NCI-H2081 (cell line): ENCODE results near the gene PECR.

Experiments used
- DNase-seq, 2 experiments: peaks; one replicate each; lab custom pipeline; 2025; lab: John Stamatoyannopoulos, UW

Gene PECR

DNA sequence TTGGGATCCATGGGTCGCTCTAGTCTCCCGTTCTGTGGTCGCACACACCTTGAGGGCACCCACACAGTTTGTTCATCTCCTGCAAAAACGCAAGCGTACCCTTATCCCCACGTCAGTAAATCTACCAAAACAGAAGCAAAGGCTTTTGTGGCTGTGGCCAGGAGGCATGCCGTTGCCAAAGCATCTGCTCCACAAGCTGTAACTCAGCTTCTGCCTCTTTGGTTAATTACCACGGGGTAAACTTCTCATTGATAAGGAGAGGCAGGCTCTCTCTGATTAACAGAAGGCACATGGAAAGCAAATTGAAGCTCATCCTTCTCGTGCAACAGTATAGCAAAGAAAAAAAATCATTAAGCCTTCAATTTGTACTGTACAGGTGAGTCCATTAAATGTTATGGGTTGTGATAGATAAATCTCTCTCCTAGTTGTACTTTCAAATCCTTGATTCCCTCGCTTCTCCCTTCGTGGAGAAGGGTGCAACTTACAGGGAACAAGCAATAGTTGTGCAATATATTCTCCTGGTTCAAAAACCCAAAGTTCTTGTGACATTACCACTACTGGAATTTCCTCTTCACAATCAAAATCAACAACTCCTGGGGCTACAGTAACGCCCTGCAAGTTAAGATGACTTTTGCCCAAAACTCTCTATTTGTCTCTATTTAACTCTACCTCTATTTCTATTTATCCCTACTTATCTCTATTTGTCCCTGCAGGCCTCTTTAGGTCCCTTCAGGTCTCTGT, 10.3 kb downstream of the PECR start:
- DNase-seq: no peak

- no peak for DNase-seq
Observed at GRCh38 chr2:216070195-216070594, 11.4 kb downstream of the PECR start.

DNA sequence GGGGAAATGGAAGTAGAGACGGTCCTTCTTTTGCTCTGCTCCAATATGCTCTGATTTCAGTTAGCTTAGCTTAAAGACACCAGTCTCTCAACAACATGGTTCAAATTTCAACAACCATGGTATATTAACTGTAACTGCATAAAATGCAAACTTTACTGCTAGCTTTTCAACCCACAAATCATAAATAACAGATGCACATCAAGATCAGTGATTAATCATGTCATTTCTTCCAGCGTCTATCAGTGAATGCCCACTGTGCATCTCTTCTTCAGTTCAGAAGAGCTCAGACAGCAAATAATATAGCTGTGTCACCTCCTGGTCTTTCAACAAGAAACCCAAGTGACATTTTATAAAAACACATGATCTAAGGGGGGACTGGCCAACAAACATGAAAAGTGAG, 12.6 kb downstream of the PECR start:
- DNase-seq: no peak

DNA sequence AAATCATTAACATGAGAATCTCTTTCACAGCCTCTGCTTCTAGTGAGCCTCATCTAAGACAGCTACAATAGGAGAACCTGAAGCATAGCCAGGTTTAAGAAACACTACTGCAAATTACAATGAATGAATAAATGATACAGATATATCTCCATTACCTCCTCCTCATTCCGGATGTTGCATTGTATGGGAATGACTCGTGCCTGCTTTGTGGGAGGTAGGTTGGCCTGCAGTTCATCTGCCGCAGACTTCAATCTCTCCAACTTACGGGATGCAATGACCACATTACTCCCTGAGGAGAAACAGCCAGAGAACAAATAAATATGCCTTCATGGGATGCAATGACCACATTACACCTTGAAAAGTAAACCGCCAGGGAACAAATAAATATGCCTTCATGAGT, 15.4 kb downstream of the PECR start:
- DNase-seq: no peak

DNA sequence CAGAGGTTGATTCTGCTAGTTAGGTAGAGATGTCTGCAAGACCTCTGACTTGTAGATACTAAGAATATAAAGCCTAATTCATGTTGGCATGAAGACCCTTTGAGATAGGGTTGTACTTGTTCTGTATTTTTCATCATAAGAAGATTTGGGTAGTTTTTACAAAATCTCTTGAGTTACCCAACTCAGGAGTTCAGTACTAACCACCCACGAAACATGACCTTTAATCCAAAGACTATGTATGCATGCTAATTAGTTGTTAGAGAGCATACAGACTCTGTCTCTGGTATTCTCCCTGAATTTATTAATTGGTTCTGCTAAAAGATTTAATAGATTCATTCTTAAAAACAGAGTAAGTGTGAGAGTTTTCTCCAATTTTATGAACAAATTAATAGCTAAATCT, 16.9 kb downstream of the PECR start:
- no peak for DNase-seq

DNA sequence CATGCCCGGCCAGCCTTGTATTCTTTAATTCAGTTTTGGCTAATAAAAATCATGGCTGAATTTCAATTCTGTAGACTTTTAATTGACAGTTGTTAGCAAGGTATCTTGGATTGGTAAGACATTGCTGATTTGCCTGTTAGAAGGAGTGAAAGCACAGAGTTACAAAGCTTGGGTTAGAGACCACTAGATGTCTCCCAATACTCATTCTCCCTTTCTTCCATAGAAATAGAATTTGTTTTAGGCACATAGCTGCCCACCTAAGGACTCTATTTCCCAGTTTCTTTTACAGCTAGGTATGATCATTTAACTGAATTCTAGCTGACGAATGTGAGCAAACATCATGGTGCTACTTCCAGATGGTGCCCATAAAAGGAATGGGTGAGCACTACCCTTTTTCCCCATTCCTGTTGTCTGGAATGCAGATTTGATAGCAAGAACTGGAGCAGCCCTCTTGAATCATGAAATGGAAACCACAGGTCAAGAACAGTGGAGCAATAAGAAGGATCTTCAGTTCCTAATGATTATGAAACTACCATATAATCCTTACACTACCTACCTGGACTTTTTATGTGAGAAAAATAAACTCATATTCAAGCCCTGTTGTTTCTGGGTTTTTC, 17.5 kb downstream of the PECR start:
- no peak for DNase-seq

DNA sequence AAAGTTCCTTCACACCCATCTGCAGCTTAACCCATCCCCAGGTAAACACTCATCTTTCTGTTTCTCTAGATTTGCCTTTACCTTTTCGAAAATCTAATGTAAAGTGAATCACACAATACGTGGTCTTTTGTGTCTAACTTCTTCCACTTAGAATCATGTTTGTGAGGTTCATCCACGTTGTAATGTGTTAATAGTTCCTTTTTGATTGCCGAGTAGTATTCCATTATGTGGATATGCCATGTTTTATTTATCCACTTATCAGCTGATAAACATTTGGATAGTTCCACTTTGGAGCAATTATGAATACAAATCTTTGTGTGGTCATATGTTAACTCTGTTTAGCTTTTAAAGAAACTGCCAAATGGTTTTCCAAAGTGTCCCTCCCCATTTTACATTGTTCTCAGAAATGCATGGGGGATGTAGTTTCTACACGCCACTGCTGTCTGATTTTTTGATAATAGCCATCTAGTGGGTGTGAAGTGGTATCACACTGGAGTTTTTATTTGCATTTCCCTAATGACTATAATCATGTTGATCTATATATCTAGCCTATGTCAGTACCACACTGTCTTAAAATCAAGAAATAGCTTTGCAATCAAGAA, 22.3 kb downstream of the PECR start:
- peak in 1 of 2 experiments; percentile 28 for DNase-seq

GRCh38 chr2:216057688-216058193, 23.9 kb downstream of the PECR start:
- DNase-seq: no peak

GRCh38 chr2:216056739-216057138, 24.9 kb downstream of the PECR start:
- DNase-seq: no peak

DNA sequence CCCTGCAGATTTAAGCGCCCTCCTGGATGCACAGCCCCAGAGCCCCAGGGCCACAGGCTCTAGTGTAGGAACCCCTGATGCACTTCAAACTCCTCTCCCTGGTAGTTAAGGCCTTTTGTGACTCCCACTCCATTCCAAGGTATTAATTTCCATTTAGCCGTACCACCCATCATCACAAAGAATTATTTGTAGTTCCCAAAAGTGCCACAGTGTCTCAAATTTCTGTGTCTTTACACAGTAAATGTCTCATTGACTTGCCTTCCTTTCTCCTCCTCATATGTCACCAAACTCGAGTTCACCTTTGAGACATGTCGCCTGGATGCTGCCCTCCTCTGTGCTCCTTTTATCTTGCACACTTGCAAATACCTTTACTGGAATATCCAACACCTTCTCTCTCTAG, 25.9 kb downstream of the PECR start:
- DNase-seq: no peak

DNA sequence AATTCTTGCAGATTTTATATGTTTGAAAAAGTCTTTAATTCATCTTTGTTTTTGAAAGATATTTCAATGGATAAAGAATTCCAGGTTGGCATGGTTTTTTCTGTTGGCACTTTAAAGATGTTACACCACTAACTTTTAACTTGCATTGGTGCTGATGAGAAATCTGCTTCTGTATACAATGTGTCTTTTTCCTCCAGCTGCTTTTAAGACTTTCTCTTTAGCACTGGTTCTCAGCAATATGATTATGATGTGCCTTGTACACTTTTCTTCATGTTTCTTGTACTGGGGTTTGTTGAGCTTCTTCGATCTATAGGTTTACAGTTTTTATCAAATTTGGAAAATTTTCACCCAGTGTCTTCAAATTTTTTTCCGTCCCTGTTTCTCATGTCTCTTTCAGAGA, 29.2 kb downstream of the PECR start:
- no peak for DNase-seq

DNA sequence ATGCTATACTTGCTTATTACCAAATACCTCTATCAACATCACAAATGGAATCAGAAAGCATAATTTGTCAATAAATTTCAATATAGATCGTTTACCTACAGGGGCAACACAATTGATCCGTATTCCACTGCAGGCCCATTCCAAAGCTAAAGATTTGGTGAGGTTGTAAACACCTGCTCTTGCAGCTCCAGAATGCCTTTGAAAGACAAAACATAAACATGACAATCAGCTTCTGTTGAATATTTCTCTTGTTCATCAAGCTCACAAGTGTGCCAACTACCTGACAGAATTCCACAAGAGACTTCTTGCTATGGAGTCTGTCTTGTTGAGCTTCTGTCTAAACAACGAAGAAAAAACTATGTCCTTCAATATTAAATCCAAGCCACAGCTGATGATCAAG, 30.3 kb downstream of the PECR start:
- no peak for DNase-seq

- no peak for DNase-seq
Observed at GRCh38 chr2:216049452-216049851, 32.2 kb downstream of the PECR start.

- DNase-seq: no peak
Observed at GRCh38 chr2:216047397-216047796, 34.2 kb downstream of the PECR start.

- DNase-seq: no peak
Observed at GRCh38 chr2:216044883-216045486, 36.6 kb downstream of the PECR start.

DNA sequence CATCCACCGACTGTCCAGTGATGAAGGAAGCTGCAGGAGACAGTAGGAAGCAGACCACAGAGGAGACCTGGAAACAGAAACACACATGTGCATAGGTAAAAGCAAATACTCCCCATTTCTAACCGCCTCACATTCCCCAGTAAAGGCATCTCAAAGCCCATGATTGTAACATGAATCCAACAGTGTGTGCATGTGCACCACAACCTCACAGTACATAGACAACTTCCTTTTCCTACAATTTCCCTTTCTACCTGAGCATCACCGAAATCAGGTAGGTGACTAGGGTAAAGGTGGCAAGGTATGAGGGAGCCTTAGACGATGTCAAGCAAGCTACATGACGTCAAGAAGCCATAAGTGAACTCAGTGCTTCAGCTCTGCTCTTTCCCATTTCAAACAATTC, 37.7 kb downstream of the PECR start:
- no peak for DNase-seq

- DNase-seq: no peak
Observed at GRCh38 chr2:216041438-216041837, 40.2 kb downstream of the PECR start.

GRCh38 chr2:216039918-216040317, 41.7 kb downstream of the PECR start:
- no peak for DNase-seq

- peak; percentile 4 to 49 for DNase-seq
Observed at GRCh38 chr2:216034065-216034464, 47.5 kb downstream of the PECR start.

GRCh38 chr2:216033403-216033802, 48.2 kb downstream of the PECR start:
- DNase-seq: no peak

GRCh38 chr2:216031960-216032689, 49.5 kb downstream of the PECR start:
- no peak for DNase-seq

DNA sequence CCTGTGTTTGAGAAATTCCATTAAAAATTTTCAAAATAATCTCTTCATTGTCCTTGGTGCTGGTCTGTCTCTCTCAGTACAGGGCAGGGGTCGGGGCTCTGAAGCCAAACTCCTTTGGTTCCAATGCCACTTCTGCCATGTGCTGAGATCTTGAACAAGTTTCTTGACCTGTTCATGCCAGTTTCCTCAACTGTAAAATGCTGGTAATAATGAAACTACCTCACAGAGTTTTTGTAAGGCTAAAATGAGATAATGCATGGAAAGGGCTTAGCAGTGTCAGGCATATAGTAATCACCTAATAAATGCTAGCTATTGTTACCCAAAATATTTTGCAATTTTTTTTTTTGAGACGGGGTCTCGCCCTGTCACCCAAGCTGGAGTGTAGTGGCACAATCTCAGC, 51.4 kb downstream of the PECR start:
- no peak for DNase-seq
